Panc1 (cell line): ENCODE results near the gene EIF2S2. TPM values are rescaled to one million over a fixed set of nuclear protein-coding genes. Genes with fewer than 3 reads are reported as not detected.

ENCODE experiments used
- ATAC-seq: fragments of 200-7000 bp; cut with Tn5 transposase; 2 replicates; pipeline ENCODE4 v1.9.1; 2020; ENCODE audit warnings: mild to moderate bottlenecking, moderate library complexity
- BruUV-seq: library from RNA; stranded (reverse); fragments of 400-500 nt; replicated peaks from 2 replicates; lab custom pipeline; 2021; lab: Mats Ljungman, UMichigan
- CTCF ChIA-PET: fragments of 300-600 bp; sonication (Branson Sonifier 250); formaldehyde crosslinking; loops from one replicate; lab custom pipeline; 2022; ENCODE audit warnings: antibody characterized with exemption; lab: Charles Lee
- POLR2A ChIA-PET: fragments of 300-600 bp; sonication (Branson Sonifier 250); formaldehyde crosslinking; loops from one replicate; lab custom pipeline; 2022; ENCODE audit warnings: antibody characterized with exemption; lab: Charles Lee
- DNase-seq: peaks from one replicate; pipeline ENCODE4 v3.0.0-alpha.2; 2010; ENCODE audit warnings: low read depth, low spot score
- H3K27ac ChIP-seq: 2 replicates; pipeline ENCODE4 v1.5.1; 2011; ENCODE audit warnings: mild to moderate bottlenecking, low read length, inconsistent platforms
- H3K27me3 ChIP-seq: fragments of 200-500 bp; sonication (Bioruptor generic); 2 replicates; pipeline ENCODE4 v1.6.0; 2014; ENCODE audit warnings: low read length, inconsistent platforms; ENCODE audit not compliant: control insufficient read depth, insufficient read depth
- H3K36me3 ChIP-seq: fragments of 200-500 bp; sonication (Bioruptor generic); 2 replicates; pipeline ENCODE4 v1.5.1; 2014; ENCODE audit warnings: inconsistent platforms, mild to moderate bottlenecking, low read length, moderate library complexity; ENCODE audit not compliant: control insufficient read depth, insufficient read depth
- H3K4me1 ChIP-seq: 2 replicates; pipeline ENCODE4 v1.5.1; 2011; ENCODE audit warnings: inconsistent platforms, mild to moderate bottlenecking, low read length, moderate library complexity; ENCODE audit not compliant: control insufficient read depth, insufficient read depth
- H3K4me3 ChIP-seq, 2 experiments: 2 replicates each; pipeline ENCODE4 v1.5.1; 2011 to 2012; ENCODE audit warnings: low read depth in 2 of 2, low read length in 2 of 2, mild to moderate bottlenecking in 2 of 2, inconsistent platforms in 1 of 2, moderate library complexity in 1 of 2
- H3K9me3 ChIP-seq: fragments of 200-500 bp; sonication (Bioruptor generic); 2 replicates; pipeline ENCODE4 v1.5.1; 2014; ENCODE audit warnings: low read depth, mild to moderate bottlenecking, inconsistent platforms, low read length, moderate library complexity; ENCODE audit not compliant: control insufficient read depth, insufficient read depth
- POLR2AphosphoS5 ChIP-seq: IDR thresholded peaks from 2 replicates; pipeline ENCODE4 v1.6.1; 2012; ENCODE audit warnings: mild to moderate bottlenecking, low read depth, low read length, moderate library complexity
- SIN3A ChIP-seq: IDR thresholded peaks from 2 replicates; pipeline ENCODE4 v1.6.1; 2012; ENCODE audit warnings: low read depth, mild to moderate bottlenecking, low read length, moderate library complexity, borderline replicate concordance; ENCODE audit not compliant: insufficient read depth
- TCF7L2 ChIP-seq: IDR thresholded peaks from 2 replicates; pipeline ENCODE4 v1.6.1; 2011; ENCODE audit warnings: mild to moderate bottlenecking, low read depth, low read length, inconsistent platforms
- in situ Hi-C: cut with HindIII; loops from 2 replicates; pipeline ENCODE4 v1.10.0; 2016; ENCODE audit warnings: low sequenced_read_pairs, low pct_unique_long_range_greater_than_20kb
- intact Hi-C: fragments of 100-400 bp; cut with micrococcal nuclease; formaldehyde crosslinking; loops from one replicate; pipeline ENCODE4 v1.10.0; 2022; ENCODE audit not compliant: unreplicated experiment
- total RNA-seq: library from RNA; stranded (reverse); gene quantifications from one replicate; pipeline ENCODE4 v1.2.1, GENCODE V29; 2021; ENCODE audit not compliant: unreplicated experiment
- TF ChIP-seq, protein P1 (sequence below): fragments of 450-650 bp; IDR thresholded peaks from 2 replicates; pipeline ENCODE4 v1.5.1; 2017; ENCODE audit warnings: mild to moderate bottlenecking
- TF ChIP-seq, protein P2 (sequence below), 2 experiments: IDR thresholded peaks; 2 replicates each; pipeline ENCODE4 v1.6.1; 2011 to 2012; ENCODE audit warnings: low read depth in 2 of 2, control low read depth in 1 of 2, low read length in 1 of 2, mild to moderate bottlenecking in 1 of 2, moderate library complexity in 1 of 2; ENCODE audit not compliant: insufficient read depth in 1 of 2

The EIF2S2 gene
- total RNA-seq, 1 experiment from 2014 or later: 82.0 TPM

DNA sequence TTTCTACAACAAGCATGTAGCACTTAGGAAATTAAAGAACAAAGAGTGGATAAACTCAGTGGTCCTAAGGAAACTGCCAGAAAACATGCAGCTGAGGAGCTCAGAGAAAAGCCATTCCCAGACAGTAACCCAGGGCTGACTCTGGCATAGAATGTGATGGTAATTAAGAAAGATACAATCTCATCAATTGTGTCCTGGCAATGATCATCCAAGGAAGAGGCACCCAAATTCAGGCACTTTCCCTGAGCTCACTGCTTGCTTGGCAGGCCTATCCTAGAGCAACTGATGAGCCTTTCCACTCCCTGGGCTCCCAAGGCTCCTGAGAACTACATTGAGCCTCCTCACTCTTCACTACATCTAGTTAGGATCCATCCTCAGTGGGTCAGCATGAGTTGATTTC lies 16.2 kb downstream of the EIF2S2 start:
- H3K27ac ChIP-seq: no peak overlapping the region
- DNase-seq: no peak
- no peaks in the 10 kb centered on the region for H3K4me1 ChIP-seq
- POLR2A ChIA-PET: no interaction called here
- intact Hi-C loops: no loop called here
- TF ChIP-seq SIN3A (no peak), TCF7L2 (no peak), POLR2AphosphoS5 (no peak)
- TF ChIP-seq, protein P1, sequence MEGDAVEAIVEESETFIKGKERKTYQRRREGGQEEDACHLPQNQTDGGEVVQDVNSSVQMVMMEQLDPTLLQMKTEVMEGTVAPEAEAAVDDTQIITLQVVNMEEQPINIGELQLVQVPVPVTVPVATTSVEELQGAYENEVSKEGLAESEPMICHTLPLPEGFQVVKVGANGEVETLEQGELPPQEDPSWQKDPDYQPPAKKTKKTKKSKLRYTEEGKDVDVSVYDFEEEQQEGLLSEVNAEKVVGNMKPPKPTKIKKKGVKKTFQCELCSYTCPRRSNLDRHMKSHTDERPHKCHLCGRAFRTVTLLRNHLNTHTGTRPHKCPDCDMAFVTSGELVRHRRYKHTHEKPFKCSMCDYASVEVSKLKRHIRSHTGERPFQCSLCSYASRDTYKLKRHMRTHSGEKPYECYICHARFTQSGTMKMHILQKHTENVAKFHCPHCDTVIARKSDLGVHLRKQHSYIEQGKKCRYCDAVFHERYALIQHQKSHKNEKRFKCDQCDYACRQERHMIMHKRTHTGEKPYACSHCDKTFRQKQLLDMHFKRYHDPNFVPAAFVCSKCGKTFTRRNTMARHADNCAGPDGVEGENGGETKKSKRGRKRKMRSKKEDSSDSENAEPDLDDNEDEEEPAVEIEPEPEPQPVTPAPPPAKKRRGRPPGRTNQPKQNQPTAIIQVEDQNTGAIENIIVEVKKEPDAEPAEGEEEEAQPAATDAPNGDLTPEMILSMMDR: no peak
- TF ChIP-seq, protein P2, sequence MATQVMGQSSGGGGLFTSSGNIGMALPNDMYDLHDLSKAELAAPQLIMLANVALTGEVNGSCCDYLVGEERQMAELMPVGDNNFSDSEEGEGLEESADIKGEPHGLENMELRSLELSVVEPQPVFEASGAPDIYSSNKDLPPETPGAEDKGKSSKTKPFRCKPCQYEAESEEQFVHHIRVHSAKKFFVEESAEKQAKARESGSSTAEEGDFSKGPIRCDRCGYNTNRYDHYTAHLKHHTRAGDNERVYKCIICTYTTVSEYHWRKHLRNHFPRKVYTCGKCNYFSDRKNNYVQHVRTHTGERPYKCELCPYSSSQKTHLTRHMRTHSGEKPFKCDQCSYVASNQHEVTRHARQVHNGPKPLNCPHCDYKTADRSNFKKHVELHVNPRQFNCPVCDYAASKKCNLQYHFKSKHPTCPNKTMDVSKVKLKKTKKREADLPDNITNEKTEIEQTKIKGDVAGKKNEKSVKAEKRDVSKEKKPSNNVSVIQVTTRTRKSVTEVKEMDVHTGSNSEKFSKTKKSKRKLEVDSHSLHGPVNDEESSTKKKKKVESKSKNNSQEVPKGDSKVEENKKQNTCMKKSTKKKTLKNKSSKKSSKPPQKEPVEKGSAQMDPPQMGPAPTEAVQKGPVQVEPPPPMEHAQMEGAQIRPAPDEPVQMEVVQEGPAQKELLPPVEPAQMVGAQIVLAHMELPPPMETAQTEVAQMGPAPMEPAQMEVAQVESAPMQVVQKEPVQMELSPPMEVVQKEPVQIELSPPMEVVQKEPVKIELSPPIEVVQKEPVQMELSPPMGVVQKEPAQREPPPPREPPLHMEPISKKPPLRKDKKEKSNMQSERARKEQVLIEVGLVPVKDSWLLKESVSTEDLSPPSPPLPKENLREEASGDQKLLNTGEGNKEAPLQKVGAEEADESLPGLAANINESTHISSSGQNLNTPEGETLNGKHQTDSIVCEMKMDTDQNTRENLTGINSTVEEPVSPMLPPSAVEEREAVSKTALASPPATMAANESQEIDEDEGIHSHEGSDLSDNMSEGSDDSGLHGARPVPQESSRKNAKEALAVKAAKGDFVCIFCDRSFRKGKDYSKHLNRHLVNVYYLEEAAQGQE (IDR thresholded peaks at IDR 0.05; ENCODE audit: insufficient read depth in 1 of 2, low read depth in 2 of 2, low read length in 1 of 2): no peak
- ATAC-seq: no peak
- H3K27me3 ChIP-seq: no peaks in the 10 kb centered on the region
- BruUV-seq: no TSS peak
- in situ Hi-C loops: no loop called here
- CTCF ChIA-PET: no interaction called here
- H3K36me3 ChIP-seq: peaks cover 66% of the 10 kb centered on the region
- no peak overlapping the region for H3K4me3 ChIP-seq
- H3K9me3 ChIP-seq: no peaks in the 10 kb centered on the region

DNA sequence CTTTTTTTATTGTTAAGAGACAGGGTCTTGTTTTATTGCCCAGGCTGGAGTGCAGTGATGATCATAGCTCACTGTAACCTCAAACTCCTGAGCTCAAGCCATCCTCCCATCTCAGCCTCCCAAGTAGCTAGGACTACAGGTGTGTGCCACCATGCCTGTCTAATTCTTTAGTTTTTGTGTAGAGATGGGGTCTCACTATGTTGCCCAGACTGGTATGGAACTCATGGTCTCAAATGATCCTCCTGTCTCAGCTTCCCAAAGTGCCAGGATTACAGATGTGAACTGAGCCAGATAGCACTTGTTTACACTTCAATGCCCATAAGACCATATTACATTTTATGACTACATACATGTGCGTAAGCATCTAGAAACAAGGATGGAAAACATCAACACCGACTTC lies 18.1 kb downstream of the EIF2S2 start:
- Histone ChIP-seq H3K4me1 (no peaks in the 10 kb centered on the region), H3K36me3 (peaks cover 70% of the 10 kb centered on the region), H3K9me3 (no peaks in the 10 kb centered on the region), H3K4me3 (no peak overlapping the region), H3K27ac (no peak overlapping the region), H3K27me3 (no peaks in the 10 kb centered on the region)
- no TSS peak for BruUV-seq
- DNase-seq (no peak), ATAC-seq (no peak)
- in situ Hi-C loops: no loop called here
- intact Hi-C loops: no loop called here
- TF ChIP-seq, protein P1: no peak
- no peak for TF ChIP-seq TCF7L2
- no peak for TF ChIP-seq POLR2AphosphoS5
- TF ChIP-seq SIN3A: no peak
- TF ChIP-seq, protein P2 (IDR thresholded peaks at IDR 0.05; ENCODE audit: insufficient read depth in 1 of 2, low read depth in 2 of 2, low read length in 1 of 2): no peak
- ChIA-PET CTCF (no interaction called here), POLR2A (no interaction called here)
